Measurements from ENCODE around the gene OR1G1.

- TF ChIP-seq CTCF (IDR thresholded peaks at IDR 0.05 in 2 of 3, conservative IDR thresholded peaks at IDR 0.05 in 1 of 3; ENCODE audit: borderline replicate concordance in 1 of 3, insufficient read depth in 1 of 3, low read depth in 2 of 3, low read length in 2 of 3) (no peak), ATF3 (IDR thresholded peaks at IDR 0.05) (no peak), POLR2AphosphoS5 (IDR thresholded peaks at IDR 0.05; ENCODE audit: low read depth, low read length) (no peak), EZH2 (IDR thresholded peaks at IDR 0.05) (no peak), JUND (IDR thresholded peaks at IDR 0.05) (no peak), CEBPB (IDR thresholded peaks at IDR 0.05; ENCODE audit: low read depth) (no peak), POLR2A (IDR thresholded peaks at IDR 0.05; ENCODE audit: borderline replicate concordance, extremely low read depth, insufficient read depth, insufficient read length) (no peak)
- TF ChIP-seq, protein P1, sequence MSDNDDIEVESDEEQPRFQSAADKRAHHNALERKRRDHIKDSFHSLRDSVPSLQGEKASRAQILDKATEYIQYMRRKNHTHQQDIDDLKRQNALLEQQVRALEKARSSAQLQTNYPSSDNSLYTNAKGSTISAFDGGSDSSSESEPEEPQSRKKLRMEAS (IDR thresholded peaks at IDR 0.05), result no peak
Observed at GRCh38 chr17:3157218-3157617, 29.9 kb upstream of the OR1G1 start.
